A673 (cell line): ENCODE data around the gene CROCC2. TPM values are rescaled to one million over a fixed set of nuclear protein-coding genes. Genes with fewer than 3 reads are reported as not detected.

ENCODE experiments used
- BruUV-seq: library from RNA; stranded (reverse); fragments of 400-500 nt; replicated peaks from 2 replicates; lab custom pipeline; 2021; lab: Mats Ljungman, UMichigan
- CTCF ChIA-PET: fragments of 300-600 bp; sonication (Branson Sonifier 250); formaldehyde crosslinking; loops from one replicate; lab custom pipeline; 2022; ENCODE audit warnings: antibody characterized with exemption; lab: Charles Lee
- POLR2A ChIA-PET: fragments of 300-600 bp; sonication (Branson Sonifier 250); formaldehyde crosslinking; loops from one replicate; lab custom pipeline; 2022; ENCODE audit warnings: antibody characterized with exemption; ENCODE audit not compliant: low non-redundant PET; lab: Charles Lee
- DNase-seq: peaks from one replicate; pipeline ENCODE4 v3.0.0-alpha.2; 2015; ENCODE audit warnings: low spot score
- H3K27ac ChIP-seq: fragments of 200-600 bp; sonication (generic); 2 replicates; pipeline ENCODE4 v1.5.1; 2016; ENCODE audit warnings: mixed run types, low read depth, mild to moderate bottlenecking, mixed read lengths, antibody characterized with exemption, low read length; ENCODE audit not compliant: poor library complexity, severe bottlenecking
- H3K27me3 ChIP-seq: fragments of 200-600 bp; sonication (generic); replicated peaks from 2 replicates; pipeline ENCODE4 v1.6.1; 2017; ENCODE audit warnings: mixed run types, low read depth, mild to moderate bottlenecking, mixed read lengths, antibody characterized with exemption, low read length; ENCODE audit not compliant: insufficient read depth, poor library complexity
- H3K36me3 ChIP-seq: fragments of 200-600 bp; sonication (generic); 2 replicates; pipeline ENCODE4 v1.6.1; 2016; ENCODE audit warnings: mixed run types, mild to moderate bottlenecking, mixed read lengths, antibody characterized with exemption, low read length; ENCODE audit not compliant: insufficient read depth, poor library complexity, severe bottlenecking
- H3K4me1 ChIP-seq: fragments of 200-600 bp; sonication (generic); 2 replicates; pipeline ENCODE4 v1.6.1; 2017; ENCODE audit warnings: mixed run types, mild to moderate bottlenecking, mixed read lengths, antibody characterized with exemption, low read length; ENCODE audit not compliant: insufficient read depth, poor library complexity, severe bottlenecking
- H3K4me3 ChIP-seq: fragments of 200-600 bp; sonication (generic); 2 replicates; pipeline ENCODE4 v1.5.1; 2016; ENCODE audit warnings: low read depth, mixed run types, mild to moderate bottlenecking, mixed read lengths, low read length; ENCODE audit not compliant: poor library complexity, severe bottlenecking
- H3K9me3 ChIP-seq: fragments of 200-600 bp; sonication (generic); 2 replicates; pipeline ENCODE4 v1.6.1; 2016; ENCODE audit warnings: mixed run types, low read depth, mild to moderate bottlenecking, mixed read lengths, antibody characterized with exemption, low read length; ENCODE audit not compliant: poor library complexity, severe bottlenecking
- CTCF ChIP-seq: fragments of 300-800, 200-600 bp; sonication (generic); conservative IDR thresholded peaks from 2 replicates; pipeline ENCODE4 v1.5.1; 2017; ENCODE audit warnings: low read depth, mild to moderate bottlenecking, antibody characterized with exemption, low read length, moderate library complexity, mixed read lengths
- EZH2 ChIP-seq: fragments of 200-600 bp; sonication (generic); IDR thresholded peaks from 2 replicates; pipeline ENCODE4 v1.6.1; 2017; ENCODE audit warnings: borderline replicate concordance, low read depth, mild to moderate bottlenecking, mixed read lengths, antibody characterized with exemption, low read length; ENCODE audit not compliant: poor library complexity, severe bottlenecking
- intact Hi-C: fragments of 100-400 bp; cut with micrococcal nuclease; formaldehyde crosslinking; loops from one replicate; pipeline ENCODE4 v1.10.0; 2022; ENCODE audit not compliant: unreplicated experiment
- total RNA-seq: library from RNA; stranded (reverse); gene quantifications from 2 replicates; pipeline ENCODE4 v1.2.3, GENCODE V29; 2021

Gene CROCC2
- total RNA-seq, 1 experiment from 2014 or later: not detected

- H3K9me3 ChIP-seq: no peaks in the 10 kb centered on the region
- H3K4me1 ChIP-seq: peaks cover 24% of the 10 kb centered on the region
- H3K27me3 ChIP-seq: no peaks in the 10 kb centered on the region
- no peak for TF ChIP-seq EZH2
- peak; percentile 99 for TF ChIP-seq CTCF
- BruUV-seq: no TSS peak
- H3K27ac ChIP-seq: no peak overlapping the region
- CTCF ChIA-PET: interaction anchor here (0.7 to 1.0 kb wide), 5 partner anchors 9 to 235 kb away, joined by 3 to 6 read pairs (median 3); partner anchors contain the start of genes CROCC2 and PASK
- DNase-seq: peak; percentile 79
- POLR2A ChIA-PET: no interaction called here
- H3K4me3 ChIP-seq: no peak overlapping the region
- H3K36me3 ChIP-seq: no peaks in the 10 kb centered on the region
- intact Hi-C loops: loop anchor here (10.0 kb wide), 1 partner anchor 161 kb away; no protein-coding TSS in a partner anchor
Measured at GRCh38 chr2:240913810-240914644, 7.9 kb downstream of the CROCC2 start.

- no peak overlapping the region for H3K4me3 ChIP-seq
- H3K36me3 ChIP-seq: no peaks in the 10 kb centered on the region
- DNase-seq: no peak
- no peaks in the 10 kb centered on the region for H3K27me3 ChIP-seq
- ChIA-PET POLR2A (no interaction called here), CTCF (interaction anchor here (0.7 to 1.0 kb wide), 5 partner anchors 9 to 235 kb away, joined by 3 to 6 read pairs (median 3); partner anchors contain the start of genes CROCC2 and PASK)
- H3K9me3 ChIP-seq: no peaks in the 10 kb centered on the region
- peaks cover 24% of the 10 kb centered on the region for H3K4me1 ChIP-seq
- intact Hi-C loops: loop anchor here (10.0 kb wide), 1 partner anchor 160 kb away; no protein-coding TSS in a partner anchor
- H3K27ac ChIP-seq: no peak overlapping the region
- no TSS peak for BruUV-seq
- TF ChIP-seq CTCF (peak; percentile 27; the same call in 1 of the 2 replicates), EZH2 (no peak)
Measured at GRCh38 chr2:240914645-240915525, 8.7 kb downstream of the CROCC2 start.
